ENCODE results near the gene DDAH1.
"Not testable (repeated sequence)": the region's sequence is repeated elsewhere in the genome, so short reads cannot be mapped to it uniquely, and the experiment has no call there.

DNA sequence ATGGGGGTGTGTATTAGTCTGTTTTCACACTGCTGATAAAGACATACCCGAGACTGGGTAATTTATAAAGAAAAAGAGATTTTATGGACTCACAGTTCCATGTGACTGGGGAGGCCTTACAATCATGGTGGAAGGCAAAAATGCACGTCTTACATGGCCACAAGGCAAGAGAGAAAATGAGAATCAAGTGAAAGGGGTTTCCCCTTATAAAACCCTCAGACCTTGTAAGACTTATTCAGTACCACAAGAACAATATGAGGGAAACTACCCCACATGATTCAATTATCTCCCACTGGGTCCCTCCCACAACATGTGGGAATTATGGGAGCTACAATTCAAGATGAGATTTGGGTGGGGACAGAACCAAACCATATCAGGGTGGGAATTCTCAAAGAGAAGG lies 5.2 kb upstream of the DDAH1 start:
- TF ChIP-seq, protein P1, sequence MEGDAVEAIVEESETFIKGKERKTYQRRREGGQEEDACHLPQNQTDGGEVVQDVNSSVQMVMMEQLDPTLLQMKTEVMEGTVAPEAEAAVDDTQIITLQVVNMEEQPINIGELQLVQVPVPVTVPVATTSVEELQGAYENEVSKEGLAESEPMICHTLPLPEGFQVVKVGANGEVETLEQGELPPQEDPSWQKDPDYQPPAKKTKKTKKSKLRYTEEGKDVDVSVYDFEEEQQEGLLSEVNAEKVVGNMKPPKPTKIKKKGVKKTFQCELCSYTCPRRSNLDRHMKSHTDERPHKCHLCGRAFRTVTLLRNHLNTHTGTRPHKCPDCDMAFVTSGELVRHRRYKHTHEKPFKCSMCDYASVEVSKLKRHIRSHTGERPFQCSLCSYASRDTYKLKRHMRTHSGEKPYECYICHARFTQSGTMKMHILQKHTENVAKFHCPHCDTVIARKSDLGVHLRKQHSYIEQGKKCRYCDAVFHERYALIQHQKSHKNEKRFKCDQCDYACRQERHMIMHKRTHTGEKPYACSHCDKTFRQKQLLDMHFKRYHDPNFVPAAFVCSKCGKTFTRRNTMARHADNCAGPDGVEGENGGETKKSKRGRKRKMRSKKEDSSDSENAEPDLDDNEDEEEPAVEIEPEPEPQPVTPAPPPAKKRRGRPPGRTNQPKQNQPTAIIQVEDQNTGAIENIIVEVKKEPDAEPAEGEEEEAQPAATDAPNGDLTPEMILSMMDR (IDR thresholded peaks at IDR 0.05), result not testable (repeated sequence)
- not testable (repeated sequence) for TF ChIP-seq POLR2A (IDR thresholded peaks at IDR 0.05)

Measured in ovary (tissue), 3 donors.